H9 (cell line): ENCODE results near the gene FNDC3A. TPM values are rescaled to one million over a fixed set of nuclear protein-coding genes. Genes with fewer than 3 reads are reported as not detected.

Experiments
- DNase-seq: peaks from one replicate; pipeline ENCODE4 v3.0.0-alpha.2; 2017
- H2AFZ ChIP-seq: one replicate; pipeline ENCODE4 v1.6.1; 2013; ENCODE audit warnings: mild to moderate bottlenecking, low read length, control low read depth, moderate library complexity
- H2AK5ac ChIP-seq: 2 replicates; pipeline ENCODE4 v1.6.1; 2013; ENCODE audit warnings: low read length, control low read depth, mixed read lengths; ENCODE audit not compliant: insufficient read length
- H2BK120ac ChIP-seq: one replicate; pipeline ENCODE4 v1.6.1; 2013; ENCODE audit warnings: low read depth, mild to moderate bottlenecking, low read length, control low read depth, inconsistent platforms; ENCODE audit not compliant: poor library complexity, severe bottlenecking
- H2BK12ac ChIP-seq: 2 replicates; pipeline ENCODE4 v1.6.1; 2013; ENCODE audit warnings: low read length, control low read depth, mixed read lengths, low read depth; ENCODE audit not compliant: insufficient read length
- H2BK15ac ChIP-seq: 2 replicates; pipeline ENCODE4 v1.6.1; 2013; ENCODE audit warnings: low read depth, low read length, control low read depth
- H2BK20ac ChIP-seq: one replicate; pipeline ENCODE4 v1.6.1; 2013; ENCODE audit warnings: low read depth, mild to moderate bottlenecking, low read length, control low read depth, inconsistent platforms; ENCODE audit not compliant: poor library complexity, severe bottlenecking
- H2BK5ac ChIP-seq: 2 replicates; pipeline ENCODE4 v1.6.1; 2013; ENCODE audit warnings: low read length, control low read depth, mixed read lengths; ENCODE audit not compliant: insufficient read length
- H3K14ac ChIP-seq: 2 replicates; pipeline ENCODE4 v1.6.1; 2013; ENCODE audit warnings: low read length, control low read depth; ENCODE audit not compliant: insufficient read depth
- H3K18ac ChIP-seq: 2 replicates; pipeline ENCODE4 v1.6.1; 2013; ENCODE audit warnings: low read depth, mild to moderate bottlenecking, mixed read lengths, low read length, control low read depth; ENCODE audit not compliant: insufficient read length
- H3K23ac ChIP-seq: 2 replicates; pipeline ENCODE4 v1.6.1; 2013; ENCODE audit warnings: low read length, control low read depth, mixed read lengths, low read depth; ENCODE audit not compliant: insufficient read length
- H3K23me2 ChIP-seq: 2 replicates; pipeline ENCODE4 v1.6.1; 2013; ENCODE audit warnings: low read depth, mild to moderate bottlenecking, mixed read lengths, low read length, control low read depth; ENCODE audit not compliant: insufficient read length, poor library complexity, severe bottlenecking
- H3K27ac ChIP-seq: 2 replicates; pipeline ENCODE4 v1.5.1; 2013; ENCODE audit warnings: low read length, control low read depth, mixed read lengths, low read depth; ENCODE audit not compliant: insufficient read length
- H3K27me3 ChIP-seq: 2 replicates; pipeline ENCODE4 v1.6.1; 2013; ENCODE audit warnings: low read length, control low read depth, inconsistent platforms; ENCODE audit not compliant: insufficient read depth
- H3K4ac ChIP-seq: 2 replicates; pipeline ENCODE4 v1.6.1; 2013; ENCODE audit warnings: low read depth, mild to moderate bottlenecking, control low read depth, inconsistent platforms, low read length, moderate library complexity
- H3K4me1 ChIP-seq: 2 replicates; pipeline ENCODE4 v1.6.1; 2013; ENCODE audit warnings: low read length, control low read depth, inconsistent platforms; ENCODE audit not compliant: insufficient read depth
- H3K4me2 ChIP-seq: 2 replicates; pipeline ENCODE4 v1.6.1; 2013; ENCODE audit warnings: low read length, control low read depth, mixed read lengths; ENCODE audit not compliant: insufficient read length, insufficient read depth
- H3K56ac ChIP-seq: 2 replicates; pipeline ENCODE4 v1.6.1; 2013; ENCODE audit warnings: low read depth, mild to moderate bottlenecking, mixed read lengths, low read length, control low read depth; ENCODE audit not compliant: insufficient read length
- H3K79me1 ChIP-seq: 2 replicates; pipeline ENCODE4 v1.6.1; 2013; ENCODE audit warnings: low read depth, mild to moderate bottlenecking, moderate library complexity, low read length, control low read depth, inconsistent platforms; ENCODE audit not compliant: insufficient read depth, poor library complexity, severe bottlenecking
- H3K79me2 ChIP-seq: 2 replicates; pipeline ENCODE4 v1.6.1; 2013; ENCODE audit warnings: low read length, control low read depth, inconsistent platforms; ENCODE audit not compliant: insufficient read depth
- H3K9ac ChIP-seq: 2 replicates; pipeline ENCODE4 v1.6.1; 2013; ENCODE audit warnings: low read length, control low read depth, mixed read lengths; ENCODE audit not compliant: insufficient read length; ENCODE audit errors: extremely low read depth
- H3K9me3 ChIP-seq: one replicate; pipeline ENCODE4 v1.6.1; 2013; ENCODE audit warnings: low read depth, low read length, inconsistent platforms; ENCODE audit not compliant: control insufficient read depth
- H3T11ph ChIP-seq: one replicate; pipeline ENCODE4 v1.6.1; 2013; ENCODE audit warnings: mild to moderate bottlenecking, low read length, control low read depth, inconsistent platforms
- H4K20me1 ChIP-seq: one replicate; pipeline ENCODE4 v1.6.1; 2013; ENCODE audit not compliant: control insufficient read depth, insufficient read length, insufficient read depth
- H4K5ac ChIP-seq: 2 replicates; pipeline ENCODE4 v1.6.1; 2013; ENCODE audit warnings: low read depth, mild to moderate bottlenecking, mixed read lengths, low read length, control low read depth; ENCODE audit not compliant: insufficient read length
- H4K8ac ChIP-seq: replicated peaks from 2 replicates; pipeline ENCODE4 v1.6.1; 2013; ENCODE audit warnings: low read length, control low read depth, mixed read lengths, low read depth; ENCODE audit not compliant: insufficient read length
- H4K91ac ChIP-seq: 2 replicates; pipeline ENCODE4 v1.6.1; 2013; ENCODE audit warnings: low read depth, mild to moderate bottlenecking, moderate library complexity, mixed read lengths, low read length, control low read depth; ENCODE audit not compliant: insufficient read length
- H3K27ac Mint-ChIP-seq, 3 experiments: 2 replicates in 2 of 3; 3 replicates in 1 of 3; pipeline ENCODE4 v1.8.0; 2020 to 2021; ENCODE audit warnings: mixed read lengths in 3 of 3, mild to moderate bottlenecking in 1 of 3, moderate library complexity in 1 of 3
- H3K27me3 Mint-ChIP-seq: 2 replicates; pipeline ENCODE4 v1.8.0; 2021; ENCODE audit warnings: low read depth, mild to moderate bottlenecking, moderate library complexity, mixed read lengths
- H3K36me3 Mint-ChIP-seq, 3 experiments: 2 replicates in 2 of 3; 3 replicates in 1 of 3; pipeline ENCODE4 v1.8.0; 2020 to 2021; ENCODE audit warnings: low read depth in 3 of 3, mixed read lengths in 3 of 3; ENCODE audit not compliant: insufficient read depth in 1 of 3
- H3K4me1 Mint-ChIP-seq, 2 experiments: 2 replicates each; pipeline ENCODE4 v1.8.0; 2020; ENCODE audit warnings: mixed read lengths in 2 of 2
- H3K4me3 Mint-ChIP-seq, 2 experiments: 2 replicates in 1 of 2; 3 replicates in 1 of 2; pipeline ENCODE4 v1.8.0; 2020 to 2021; ENCODE audit warnings: mild to moderate bottlenecking in 2 of 2, mixed read lengths in 2 of 2, moderate library complexity in 1 of 2
- H3K9me3 Mint-ChIP-seq, 2 experiments: 2 replicates in 1 of 2; 3 replicates in 1 of 2; pipeline ENCODE4 v1.8.0; 2020; ENCODE audit warnings: mild to moderate bottlenecking in 2 of 2, mixed read lengths in 2 of 2, moderate library complexity in 1 of 2
- CTCF ChIP-seq: fragments of 200-600 bp; sonication (generic); conservative IDR thresholded peaks from 3 replicates; pipeline ENCODE4 v1.8.0; 2021; ENCODE audit warnings: antibody characterized with exemption, mild to moderate bottlenecking
- WGBS: extraction: QIAGEN DNeasy Blood & Tissue Kit; methylation state at CpG from one replicate; pipeline ENCODE4 v1.1.7; 2013; ENCODE audit warnings: missing lambda C conversion rate, low lambda C conversion rate, mixed read lengths; ENCODE audit not compliant: insufficient read length; ENCODE audit errors: extremely low coverage; 5-methylcytosine and 5-hydroxymethylcytosine counted together
- total RNA-seq: library from RNA; stranded (reverse); gene quantifications from 2 replicates; pipeline ENCODE4 v1.2.1, GENCODE V29; 2021

Gene FNDC3A
- total RNA-seq, 1 experiment from 2014 or later, result 27.4 TPM

GRCh38 chr13:48950501-48950875 is 25.2 kb upstream of the FNDC3A start:
- Histone ChIP-seq H4K8ac (no peak overlapping the region), H2BK20ac (no peak overlapping the region), H3K4me2 (no peak overlapping the region), H3K14ac (no peak overlapping the region), H4K91ac (no peak overlapping the region), H3K18ac (no peak overlapping the region), H3K4me1 (no peaks in the 10 kb centered on the region), H2BK15ac (no peak overlapping the region), H4K5ac (no peak overlapping the region), H2BK5ac (no peak overlapping the region), H3K79me1 (no peaks in the 10 kb centered on the region), H3K27me3 (no peaks in the 10 kb centered on the region), H4K20me1 (no peaks in the 10 kb centered on the region), H2AK5ac (no peak overlapping the region), H3K4ac (no peak overlapping the region), H3K27ac (no peak overlapping the region), H2BK12ac (no peak overlapping the region), H3K23ac (no peak overlapping the region), H2AFZ (no peak overlapping the region), H3K56ac (no peak overlapping the region), H3K79me2 (no peaks in the 10 kb centered on the region), H3T11ph (no peak overlapping the region), H3K9ac (no peak overlapping the region), H3K23me2 (no peaks in the 10 kb centered on the region), H2BK120ac (no peak overlapping the region), H3K9me3 (no peaks in the 10 kb centered on the region)
- no peak for TF ChIP-seq CTCF
- WGBS, result no CpG with 5 or more reads among the region's 1 CpG
- Mint-ChIP-seq H3K27me3 (no peaks in the 10 kb centered on the region), H3K4me3 (no peak overlapping the region), H3K36me3 (no peaks in the 10 kb centered on the region), H3K9me3 (no peaks in the 10 kb centered on the region), H3K27ac (no peak overlapping the region), H3K4me1 (0 out of 4 replicates have a peak, but pooled peaks cover 0 to 3% of the 10 kb centered on the region in 2 experiments)
- DNase-seq, result no peak
